Activated effector memory CD4-positive, alpha-beta T cell treated with Interleukin-2 at 50 U/mL for 16 hours (primary cell): Measurements from ENCODE around the gene EEPD1.
"Not testable (repeated sequence)": the region's sequence is repeated elsewhere in the genome, so short reads cannot be mapped to it uniquely, and the experiment has no call there.

Experiments used
- DNase-seq: peaks from one replicate; pipeline ENCODE4 v3.0.0-alpha.2; 2020

Gene EEPD1

GRCh38 chr7:36129048-36129534 is 24.0 kb upstream of the EEPD1 start:
- no peak for DNase-seq

- no peak for DNase-seq
Measured at GRCh38 chr7:36130236-36130945, 22.7 kb upstream of the EEPD1 start.

- DNase-seq: no peak
Measured at GRCh38 chr7:36131026-36131425, 22.0 kb upstream of the EEPD1 start.

GRCh38 chr7:36131499-36131898 is 21.6 kb upstream of the EEPD1 start:
- no peak for DNase-seq

- DNase-seq: no peak
Measured at GRCh38 chr7:36132012-36132411, 21.0 kb upstream of the EEPD1 start.

GRCh38 chr7:36135700-36136099 is 17.4 kb upstream of the EEPD1 start:
- DNase-seq: no peak

GRCh38 chr7:36137258-36137657 is 15.8 kb upstream of the EEPD1 start:
- DNase-seq: no peak

GRCh38 chr7:36137754-36138153 is 15.3 kb upstream of the EEPD1 start:
- DNase-seq: no peak

- no peak for DNase-seq
Measured at GRCh38 chr7:36138209-36138608, 14.8 kb upstream of the EEPD1 start.

- no peak for DNase-seq
Measured at GRCh38 chr7:36141351-36141750, 11.7 kb upstream of the EEPD1 start.

- DNase-seq: no peak
Measured at GRCh38 chr7:36141850-36142249, 11.2 kb upstream of the EEPD1 start.

GRCh38 chr7:36144189-36144588 is 8.9 kb upstream of the EEPD1 start:
- no peak for DNase-seq

GRCh38 chr7:36145686-36146085 is 7.4 kb upstream of the EEPD1 start:
- no peak for DNase-seq

- no peak for DNase-seq
Measured at GRCh38 chr7:36147361-36147760, 5.7 kb upstream of the EEPD1 start.

GRCh38 chr7:36148422-36149065 is 4.5 kb upstream of the EEPD1 start:
- no peak for DNase-seq

GRCh38 chr7:36149240-36149639 is 3.8 kb upstream of the EEPD1 start:
- not testable (repeated sequence) for DNase-seq

- DNase-seq: no peak
Measured at GRCh38 chr7:36149694-36150452, 3.2 kb upstream of the EEPD1 start.

- DNase-seq: no peak
Measured at GRCh38 chr7:36151921-36152755, 916 bp upstream of the EEPD1 start.

- DNase-seq: no peak
Measured at GRCh38 chr7:36153571-36154097, 580 bp downstream of the EEPD1 start.

- DNase-seq: no peak
Measured at GRCh38 chr7:36154255-36155212, 1.5 kb downstream of the EEPD1 start.

GRCh38 chr7:36155811-36156361 is 2.8 kb downstream of the EEPD1 start:
- no peak for DNase-seq
